Measurements from ENCODE around the gene COL13A1. TPM values are rescaled to one million over a fixed set of nuclear protein-coding genes. Genes with fewer than 3 reads are reported as not detected.

COL13A1 gene
- total RNA-seq, 1 donor from 2014 or later, result 2.5 TPM

DNA sequence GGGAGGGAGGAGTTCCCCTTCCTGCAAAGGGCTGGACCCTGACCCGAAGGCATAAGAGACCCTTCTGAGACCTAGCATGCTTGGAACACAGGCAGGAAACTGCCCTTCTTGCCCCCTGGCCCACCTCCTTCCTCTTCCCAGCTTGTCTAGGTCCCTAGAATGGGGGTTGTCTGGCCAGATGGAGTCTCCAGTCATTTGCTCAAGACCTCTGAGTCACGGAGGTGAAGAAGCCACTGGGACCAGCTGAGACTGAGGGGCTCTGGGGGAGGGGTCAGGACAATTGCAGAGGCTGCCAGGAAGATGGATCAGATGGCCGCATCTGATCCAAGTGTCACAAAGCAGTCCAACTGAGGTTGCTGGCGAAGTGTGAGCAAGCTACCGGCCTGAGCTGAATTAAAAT, 46.2 kb downstream of the COL13A1 start:
- no peak for DNase-seq
- H3K27ac ChIP-seq (replicated peaks), result no peak overlapping the region
- H3K36me3 ChIP-seq, result no peaks in the 10 kb centered on the region
- peaks cover 6% of the 10 kb centered on the region for H3K27me3 ChIP-seq (ENCODE audit: low read depth)
- no peaks in the 10 kb centered on the region for H3K9me3 ChIP-seq (replicated peaks)
- TF ChIP-seq, protein P1, sequence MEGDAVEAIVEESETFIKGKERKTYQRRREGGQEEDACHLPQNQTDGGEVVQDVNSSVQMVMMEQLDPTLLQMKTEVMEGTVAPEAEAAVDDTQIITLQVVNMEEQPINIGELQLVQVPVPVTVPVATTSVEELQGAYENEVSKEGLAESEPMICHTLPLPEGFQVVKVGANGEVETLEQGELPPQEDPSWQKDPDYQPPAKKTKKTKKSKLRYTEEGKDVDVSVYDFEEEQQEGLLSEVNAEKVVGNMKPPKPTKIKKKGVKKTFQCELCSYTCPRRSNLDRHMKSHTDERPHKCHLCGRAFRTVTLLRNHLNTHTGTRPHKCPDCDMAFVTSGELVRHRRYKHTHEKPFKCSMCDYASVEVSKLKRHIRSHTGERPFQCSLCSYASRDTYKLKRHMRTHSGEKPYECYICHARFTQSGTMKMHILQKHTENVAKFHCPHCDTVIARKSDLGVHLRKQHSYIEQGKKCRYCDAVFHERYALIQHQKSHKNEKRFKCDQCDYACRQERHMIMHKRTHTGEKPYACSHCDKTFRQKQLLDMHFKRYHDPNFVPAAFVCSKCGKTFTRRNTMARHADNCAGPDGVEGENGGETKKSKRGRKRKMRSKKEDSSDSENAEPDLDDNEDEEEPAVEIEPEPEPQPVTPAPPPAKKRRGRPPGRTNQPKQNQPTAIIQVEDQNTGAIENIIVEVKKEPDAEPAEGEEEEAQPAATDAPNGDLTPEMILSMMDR (IDR thresholded peaks at IDR 0.05; ENCODE audit: borderline replicate concordance), result no peak
- intact Hi-C loops (cut with micrococcal nuclease), result no loop called here
- peaks cover 11% of the 10 kb centered on the region for H3K4me1 ChIP-seq
- no peak overlapping the region for H3K4me3 ChIP-seq

DNA sequence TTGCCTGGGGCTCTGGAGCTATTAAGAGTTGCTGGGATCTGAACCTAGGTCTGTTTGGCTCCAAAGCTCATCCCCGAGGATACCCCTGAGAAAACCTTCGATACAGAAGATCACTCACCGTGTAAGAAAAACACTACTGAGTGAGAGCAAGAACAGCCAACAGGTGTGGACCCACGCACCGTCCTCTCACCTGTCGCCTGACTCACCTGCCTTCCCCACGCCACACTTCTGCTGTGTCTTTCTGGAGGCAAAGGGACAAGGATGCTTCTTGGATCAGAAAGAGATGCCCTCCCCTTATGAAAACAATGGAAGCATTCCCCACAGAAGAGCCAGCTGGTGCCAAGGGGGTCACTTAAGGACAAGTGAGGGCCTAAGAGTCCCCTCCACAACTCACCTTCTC, 46.7 kb downstream of the COL13A1 start:
- Histone ChIP-seq H3K36me3 (no peaks in the 10 kb centered on the region), H3K9me3 (replicated peaks) (no peaks in the 10 kb centered on the region), H3K27ac (replicated peaks) (no peak overlapping the region), H3K4me1 (peaks cover 11% of the 10 kb centered on the region), H3K27me3 (ENCODE audit: low read depth) (peaks cover 6% of the 10 kb centered on the region), H3K4me3 (no peak overlapping the region)
- intact Hi-C loops (cut with micrococcal nuclease), result no loop called here
- DNase-seq, result no peak
- TF ChIP-seq, protein P1 (IDR thresholded peaks at IDR 0.05; ENCODE audit: borderline replicate concordance), result no peak

DNA sequence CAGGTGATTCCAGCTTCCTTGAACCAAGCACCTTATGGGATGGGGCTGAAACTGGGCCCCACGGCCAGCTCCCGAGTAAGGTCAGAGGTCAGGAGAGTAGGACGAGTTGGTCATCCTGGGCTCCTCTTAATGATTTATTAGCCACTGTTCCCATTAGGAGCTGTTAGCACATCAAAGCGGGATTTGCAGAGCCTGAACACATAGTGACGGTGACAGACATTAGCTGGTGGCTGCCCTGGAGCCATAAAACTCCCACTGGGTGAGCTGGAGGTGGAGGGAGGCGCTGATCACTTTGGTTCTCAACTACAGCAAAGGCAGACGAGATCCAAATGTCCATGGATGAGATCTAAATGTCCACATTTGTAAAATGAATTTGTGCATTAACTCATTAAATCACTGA, 48.1 kb downstream of the COL13A1 start:
- Histone ChIP-seq H3K36me3 (no peaks in the 10 kb centered on the region), H3K27ac (replicated peaks) (no peak overlapping the region), H3K4me1 (peaks cover 11% of the 10 kb centered on the region), H3K4me3 (no peak overlapping the region), H3K27me3 (ENCODE audit: low read depth) (peaks cover 6% of the 10 kb centered on the region), H3K9me3 (replicated peaks) (no peaks in the 10 kb centered on the region)
- DNase-seq, result no peak
- intact Hi-C loops (cut with micrococcal nuclease), result no loop called here
- TF ChIP-seq, protein P1 (IDR thresholded peaks at IDR 0.05; ENCODE audit: borderline replicate concordance), result no peak

DNA sequence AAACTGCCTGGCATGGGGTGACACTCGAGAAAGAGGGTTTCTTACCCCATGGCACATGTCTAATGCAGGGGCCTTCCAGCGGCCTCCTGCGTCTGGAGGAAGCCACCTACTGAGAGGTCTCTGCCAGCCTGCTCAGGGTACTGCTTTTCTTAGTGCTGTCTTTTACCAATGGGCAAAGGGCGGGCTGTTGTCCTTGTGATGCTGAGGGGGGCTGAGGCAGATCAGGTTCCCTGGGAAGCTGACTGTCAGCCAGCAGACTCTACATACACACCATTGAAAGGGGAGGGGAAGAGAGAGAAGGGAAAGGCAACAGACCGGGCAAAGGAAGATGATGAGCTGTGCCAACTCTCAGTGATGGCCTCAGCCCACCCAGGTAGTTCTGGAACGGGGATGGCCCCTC, 48.7 kb downstream of the COL13A1 start:
- H3K27ac ChIP-seq (replicated peaks), result no peak overlapping the region
- TF ChIP-seq, protein P1 (IDR thresholded peaks at IDR 0.05; ENCODE audit: borderline replicate concordance), result no peak
- no peak overlapping the region for H3K4me3 ChIP-seq
- no peaks in the 10 kb centered on the region for H3K9me3 ChIP-seq (replicated peaks)
- DNase-seq, result no peak
- intact Hi-C loops (cut with micrococcal nuclease), result no loop called here
- peaks cover 6% of the 10 kb centered on the region for H3K27me3 ChIP-seq (ENCODE audit: low read depth)
- H3K36me3 ChIP-seq, result no peaks in the 10 kb centered on the region
- H3K4me1 ChIP-seq, result peaks cover 10% of the 10 kb centered on the region

DNA sequence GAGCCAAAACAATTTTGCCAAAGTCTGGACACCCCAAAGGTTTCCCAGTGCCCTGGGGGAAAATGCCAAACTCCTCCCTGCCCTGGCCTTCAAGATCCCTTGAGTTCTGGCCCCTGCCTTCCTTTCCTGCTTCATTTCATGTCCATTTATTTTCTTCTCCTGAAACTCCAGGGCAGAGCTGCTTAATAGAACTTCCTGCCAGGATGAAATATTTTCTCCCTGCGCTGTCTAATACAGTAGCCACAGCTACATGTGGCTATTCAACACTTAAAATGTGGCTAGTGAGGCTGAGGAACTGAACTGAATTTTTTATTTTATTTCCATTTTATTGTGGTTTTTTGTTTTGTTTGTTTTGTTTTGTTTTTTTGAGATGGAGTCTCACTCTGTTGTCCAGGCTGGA, 49.6 kb downstream of the COL13A1 start:
- TF ChIP-seq, protein P1 (IDR thresholded peaks at IDR 0.05; ENCODE audit: borderline replicate concordance), result no peak
- H3K4me1 ChIP-seq, result peaks cover under 1% of the 10 kb centered on the region
- H3K9me3 ChIP-seq (replicated peaks), result no peaks in the 10 kb centered on the region
- no peak for DNase-seq
- H3K27me3 ChIP-seq (ENCODE audit: low read depth), result peaks cover 2% of the 10 kb centered on the region
- no peak overlapping the region for H3K4me3 ChIP-seq
- no peaks in the 10 kb centered on the region for H3K36me3 ChIP-seq
- intact Hi-C loops (cut with micrococcal nuclease), result no loop called here
- no peak overlapping the region for H3K27ac ChIP-seq (replicated peaks)

DNA sequence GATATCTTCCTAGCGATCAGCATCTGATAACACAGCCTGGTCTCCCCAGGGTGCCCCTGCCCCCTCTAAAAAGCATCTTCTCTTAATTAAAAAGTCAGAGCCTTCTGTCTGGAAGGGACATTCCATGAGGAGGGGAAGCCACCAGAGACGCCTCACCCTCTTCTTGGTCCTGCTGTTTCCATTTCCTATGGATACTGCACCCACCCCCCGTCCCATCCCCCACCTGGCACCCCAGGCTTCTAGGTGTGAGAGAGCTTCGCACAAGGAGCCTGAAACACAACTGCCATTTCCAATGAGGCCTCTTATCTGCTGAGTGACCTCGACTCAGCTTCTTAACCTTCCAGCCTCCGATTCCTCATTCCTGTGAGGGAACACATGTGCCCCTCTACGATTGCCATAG, 51.4 kb downstream of the COL13A1 start:
- no peaks in the 10 kb centered on the region for H3K4me1 ChIP-seq
- no peaks in the 10 kb centered on the region for H3K36me3 ChIP-seq
- no peaks in the 10 kb centered on the region for H3K27me3 ChIP-seq (ENCODE audit: low read depth)
- no peak overlapping the region for H3K27ac ChIP-seq (replicated peaks)
- intact Hi-C loops (cut with micrococcal nuclease), result no loop called here
- TF ChIP-seq, protein P1 (IDR thresholded peaks at IDR 0.05; ENCODE audit: borderline replicate concordance), result no peak
- H3K4me3 ChIP-seq, result no peak overlapping the region
- no peak for DNase-seq
- H3K9me3 ChIP-seq (replicated peaks), result no peaks in the 10 kb centered on the region
